CD14-positive monocyte (primary cell): ENCODE results near the gene OS9. TPM values are rescaled to one million over a fixed set of nuclear protein-coding genes. Genes with fewer than 3 reads are reported as not detected.

Experiments used
- DNase-seq, 3 donors: peaks; one replicate each; pipeline ENCODE4 v3.0.0-alpha.2; 2011 to 2022
- H2AFZ ChIP-seq: 2 replicates; pipeline ENCODE4 v1.6.0; 2012; ENCODE audit warnings: mild to moderate bottlenecking, low read depth, low read length, inconsistent platforms; ENCODE audit not compliant: insufficient read depth, poor library complexity, severe bottlenecking
- H3K27ac ChIP-seq, 2 donors: 1 replicate in 1 of 2; 2 replicates in 1 of 2; pipeline ENCODE4 v1.5.1; 2012 to 2013; ENCODE audit warnings: low read length in 2 of 2, control low read depth in 1 of 2, inconsistent platforms in 1 of 2, low read depth in 1 of 2, mild to moderate bottlenecking in 1 of 2
- H3K27me3 ChIP-seq, 2 donors: one replicate each; pipeline versions ENCODE4 v1.6.0 to v1.6.1; 2011 to 2013; ENCODE audit warnings: low read length in 2 of 2; ENCODE audit not compliant: control insufficient read depth in 2 of 2, insufficient read depth in 2 of 2
- H3K36me3 ChIP-seq, 2 donors: replicated peaks in 1 of 2; 1 replicate in 1 of 2; 2 replicates in 1 of 2; pipeline versions ENCODE4 v1.5.1 to v1.6.1; 2012 to 2013; ENCODE audit warnings: low read length in 2 of 2, control low read depth in 1 of 2, inconsistent platforms in 1 of 2, mild to moderate bottlenecking in 1 of 2; ENCODE audit not compliant: insufficient read depth in 2 of 2, control insufficient read depth in 1 of 2
- H3K4me1 ChIP-seq, 2 donors: 1 replicate in 1 of 2; 2 replicates in 1 of 2; pipeline versions ENCODE4 v1.5.1 to v1.6.1; 2012 to 2013; ENCODE audit warnings: low read length in 2 of 2, control low read depth in 1 of 2, inconsistent platforms in 1 of 2, mild to moderate bottlenecking in 1 of 2, moderate library complexity in 1 of 2; ENCODE audit not compliant: insufficient read depth in 2 of 2, control insufficient read depth in 1 of 2
- H3K4me2 ChIP-seq: replicated peaks from 2 replicates; pipeline ENCODE3; 2012; ENCODE audit warnings: low read length, moderate library complexity, mild to moderate bottlenecking; ENCODE audit not compliant: poor library complexity, severe bottlenecking; ENCODE audit errors: extremely low read depth
- H3K4me3 ChIP-seq, 3 experiments: fragments of 200-600 bp in 1 of 3; sonication (generic) in 1 of 3; replicated peaks in 1 of 3; 1 replicate in 2 of 3; 2 replicates in 1 of 3; pipeline ENCODE4 v1.5.1; 2011 to 2013; ENCODE audit warnings: low read length in 3 of 3, mild to moderate bottlenecking in 3 of 3, control low read depth in 2 of 3, low read depth in 2 of 3, inconsistent platforms in 1 of 3, moderate library complexity in 1 of 3
- H3K79me2 ChIP-seq: 2 replicates; pipeline ENCODE4 v1.6.0; 2012; ENCODE audit warnings: mild to moderate bottlenecking, control low read depth, inconsistent platforms, low read length, moderate library complexity; ENCODE audit not compliant: insufficient read depth
- H3K9ac ChIP-seq: 2 replicates; pipeline ENCODE4 v1.6.0; 2017; ENCODE audit warnings: low read length, mild to moderate bottlenecking; ENCODE audit not compliant: insufficient read depth, poor library complexity, severe bottlenecking
- H3K9me3 ChIP-seq, 2 donors: replicated peaks in 1 of 2; 1 replicate in 1 of 2; 2 replicates in 1 of 2; pipeline versions ENCODE4 v1.5.1 to v1.6.1; 2012 to 2013; ENCODE audit warnings: low read length in 2 of 2, control low read depth in 1 of 2; ENCODE audit not compliant: control insufficient read depth in 1 of 2, insufficient read depth in 1 of 2
- H4K20me1 ChIP-seq: 2 replicates; pipeline ENCODE4 v1.6.0; 2012; ENCODE audit warnings: mild to moderate bottlenecking, low read length, control low read depth, moderate library complexity; ENCODE audit not compliant: insufficient read depth
- H3K27ac Mint-ChIP-seq, 7 donors: one replicate each; pipeline ENCODE4 v1.8.0; 2020; ENCODE audit warnings: mild to moderate bottlenecking in 7 of 7, mixed read lengths in 7 of 7, moderate library complexity in 6 of 7, inconsistent platforms in 2 of 7
- H3K27me3 Mint-ChIP-seq, 3 donors: one replicate each; pipeline ENCODE4 v1.8.0; 2021 to 2022; ENCODE audit warnings: low read depth in 3 of 3, mild to moderate bottlenecking in 3 of 3, mixed read lengths in 3 of 3, moderate library complexity in 3 of 3, inconsistent platforms in 1 of 3
- H3K36me3 Mint-ChIP-seq, 2 donors: one replicate each; pipeline ENCODE4 v1.8.0; 2020; ENCODE audit warnings: mixed read lengths in 2 of 2, inconsistent platforms in 1 of 2, mild to moderate bottlenecking in 1 of 2
- H3K4me1 Mint-ChIP-seq: one replicate; pipeline ENCODE4 v1.8.0; 2020; ENCODE audit warnings: mild to moderate bottlenecking, mixed read lengths
- H3K4me3 Mint-ChIP-seq, 2 donors: one replicate each; pipeline ENCODE4 v1.8.0; 2020; ENCODE audit warnings: mild to moderate bottlenecking in 2 of 2, mixed read lengths in 2 of 2, moderate library complexity in 1 of 2
- H3K9me3 Mint-ChIP-seq, 7 donors: one replicate each; pipeline ENCODE4 v1.8.0; 2020 to 2022; ENCODE audit warnings: mixed read lengths in 7 of 7, mild to moderate bottlenecking in 6 of 7, moderate library complexity in 6 of 7, inconsistent platforms in 2 of 7
- WGBS: methylation state at CpG from one replicate; pipeline ENCODE4 v1.1.5; 2013; ENCODE audit warnings: missing lambda C conversion rate; ENCODE audit not compliant: insufficient coverage; 5-methylcytosine and 5-hydroxymethylcytosine counted together
- intact Hi-C, 2 donors: fragments of 100-400 bp; cut with micrococcal nuclease; formaldehyde crosslinking; loops; one replicate each; pipeline versions ENCODE4 v1.15.0 to v1.15.1; 2023
- polyA plus RNA-seq, 3 donors: library from polyadenylated mRNA; depleted of rRNA in 1 of 3; unstranded in 2 of 3; stranded (reverse) in 1 of 3; fragments of 300-500 nt in 2 of 3; fragments of >200 nt in 1 of 3; fragmentation: Illumina TruSeq in 2 of 3; gene quantifications; 1 replicate in 2 of 3; 2 replicates in 1 of 3; pipeline ENCODE4 v1.2.3, GENCODE V29; 2012 to 2021
- TF ChIP-seq, protein P1 (sequence below): fragments of 200-600 bp; IDR thresholded peaks from one replicate; pipeline ENCODE4 v1.8.0; 2022; ENCODE audit warnings: antibody characterized with exemption, mild to moderate bottlenecking

The OS9 gene
- polyA plus RNA-seq, 3 donors, result 90.9 to 484 (median 128) TPM

GRCh38 chr12:57725851-57726150 lies 31.9 kb downstream of the OS9 start:
- peaks cover 40 to 57% of the 10 kb centered on the region in 2 donors for H3K36me3 Mint-ChIP-seq
- H3K27me3 ChIP-seq, result no peaks in the 10 kb centered on the region
- peaks cover 6% of the 10 kb centered on the region for H4K20me1 ChIP-seq
- no peak overlapping the region for H3K4me3 Mint-ChIP-seq
- no peak overlapping the region for H3K4me3 ChIP-seq
- H2AFZ ChIP-seq, result no peak overlapping the region
- peaks cover 0 to 2% (median 1%) of the 10 kb centered on the region in 3 donors for H3K27me3 Mint-ChIP-seq
- intact Hi-C loops, result no loop called here
- H3K9me3 Mint-ChIP-seq, result peaks cover 0 to 15% (median 12%) of the 10 kb centered on the region in 7 donors
- no CpG with 5 or more reads among the region's 10 CpGs for WGBS
- H3K9ac ChIP-seq, result no peak overlapping the region
- no peak for DNase-seq
- H3K36me3 ChIP-seq, result peaks cover 45 to 55% of the 10 kb centered on the region in 2 donors
- peaks cover 0 to 14% of the 10 kb centered on the region in 2 donors for H3K9me3 ChIP-seq
- no peak overlapping the region for H3K4me2 ChIP-seq
- TF ChIP-seq, protein P1, sequence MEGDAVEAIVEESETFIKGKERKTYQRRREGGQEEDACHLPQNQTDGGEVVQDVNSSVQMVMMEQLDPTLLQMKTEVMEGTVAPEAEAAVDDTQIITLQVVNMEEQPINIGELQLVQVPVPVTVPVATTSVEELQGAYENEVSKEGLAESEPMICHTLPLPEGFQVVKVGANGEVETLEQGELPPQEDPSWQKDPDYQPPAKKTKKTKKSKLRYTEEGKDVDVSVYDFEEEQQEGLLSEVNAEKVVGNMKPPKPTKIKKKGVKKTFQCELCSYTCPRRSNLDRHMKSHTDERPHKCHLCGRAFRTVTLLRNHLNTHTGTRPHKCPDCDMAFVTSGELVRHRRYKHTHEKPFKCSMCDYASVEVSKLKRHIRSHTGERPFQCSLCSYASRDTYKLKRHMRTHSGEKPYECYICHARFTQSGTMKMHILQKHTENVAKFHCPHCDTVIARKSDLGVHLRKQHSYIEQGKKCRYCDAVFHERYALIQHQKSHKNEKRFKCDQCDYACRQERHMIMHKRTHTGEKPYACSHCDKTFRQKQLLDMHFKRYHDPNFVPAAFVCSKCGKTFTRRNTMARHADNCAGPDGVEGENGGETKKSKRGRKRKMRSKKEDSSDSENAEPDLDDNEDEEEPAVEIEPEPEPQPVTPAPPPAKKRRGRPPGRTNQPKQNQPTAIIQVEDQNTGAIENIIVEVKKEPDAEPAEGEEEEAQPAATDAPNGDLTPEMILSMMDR, result no peak
- no peak overlapping the region for H3K27ac Mint-ChIP-seq
- peaks cover 3% of the 10 kb centered on the region for H3K4me1 Mint-ChIP-seq
- no peaks in the 10 kb centered on the region for H3K79me2 ChIP-seq
- no peak overlapping the region for H3K27ac ChIP-seq
- H3K4me1 ChIP-seq, result no peaks in the 10 kb centered on the region

GRCh38 chr12:57726151-57726883 lies 32.4 kb downstream of the OS9 start:
- DNase-seq, result no peak
- WGBS, result 91% methylated on average over 64 of the region's 79 CpGs
- peaks cover 0 to 14% of the 10 kb centered on the region in 2 donors for H3K9me3 ChIP-seq

More at GRCh38 chr12:57726151-57726883, 32.4 kb downstream of the OS9 start:
- peaks cover 3% of the 10 kb centered on the region for H4K20me1 ChIP-seq
- H3K9ac ChIP-seq, result no peak overlapping the region
- Mint-ChIP-seq H3K4me1 (peaks cover 3% of the 10 kb centered on the region), H3K9me3 (peaks cover 0 to 15% (median 12%) of the 10 kb centered on the region in 7 donors), H3K27me3 (peaks cover 0 to 2% (median 1%) of the 10 kb centered on the region in 3 donors), H3K27ac (peak overlapping the region in 1 of 7 donors; percentile 60), H3K36me3 (peaks cover 40 to 57% of the 10 kb centered on the region in 2 donors), H3K4me3 (peak overlapping the region; percentile 74 to 84)
- intact Hi-C loops, result no loop called here
- no peaks in the 10 kb centered on the region for H3K4me1 ChIP-seq
- H2AFZ ChIP-seq, result no peak overlapping the region
- H3K36me3 ChIP-seq, result peaks cover 45 to 55% of the 10 kb centered on the region in 2 donors
- H3K27me3 ChIP-seq, result no peaks in the 10 kb centered on the region
- H3K4me2 ChIP-seq, result no peak overlapping the region
- no peaks in the 10 kb centered on the region for H3K79me2 ChIP-seq
- no peak overlapping the region for H3K27ac ChIP-seq
- no peak overlapping the region for H3K4me3 ChIP-seq
- TF ChIP-seq, protein P1, result peak; percentile 17
